Amniotic epithelial cell (primary cell): ENCODE data around the gene ZNF687.

Source experiments
- DNase-seq: peaks from one replicate; pipeline ENCODE4 v3.0.0-alpha.2; 2010; ENCODE audit warnings: low read depth

The ZNF687 gene

DNA sequence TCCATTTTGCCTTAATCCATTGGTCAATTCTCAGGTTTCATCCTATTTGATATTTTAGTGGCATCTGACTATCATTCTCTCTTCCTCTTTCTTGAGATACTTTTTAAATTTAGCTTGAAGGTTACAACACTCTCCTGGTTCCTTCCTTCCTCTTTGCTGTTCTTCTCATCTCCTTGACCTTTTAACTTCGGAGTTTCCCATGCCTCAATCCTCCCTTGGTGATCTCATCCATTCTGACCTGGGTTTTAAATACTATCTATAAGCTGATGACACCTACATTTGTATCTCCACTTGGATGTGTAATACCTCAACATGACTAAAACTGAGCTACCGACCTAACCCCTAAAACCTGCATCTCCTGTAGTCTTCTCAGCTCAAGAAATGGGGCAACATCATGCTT lies 4.8 kb upstream of the ZNF687 start:
- no peak for DNase-seq

DNA sequence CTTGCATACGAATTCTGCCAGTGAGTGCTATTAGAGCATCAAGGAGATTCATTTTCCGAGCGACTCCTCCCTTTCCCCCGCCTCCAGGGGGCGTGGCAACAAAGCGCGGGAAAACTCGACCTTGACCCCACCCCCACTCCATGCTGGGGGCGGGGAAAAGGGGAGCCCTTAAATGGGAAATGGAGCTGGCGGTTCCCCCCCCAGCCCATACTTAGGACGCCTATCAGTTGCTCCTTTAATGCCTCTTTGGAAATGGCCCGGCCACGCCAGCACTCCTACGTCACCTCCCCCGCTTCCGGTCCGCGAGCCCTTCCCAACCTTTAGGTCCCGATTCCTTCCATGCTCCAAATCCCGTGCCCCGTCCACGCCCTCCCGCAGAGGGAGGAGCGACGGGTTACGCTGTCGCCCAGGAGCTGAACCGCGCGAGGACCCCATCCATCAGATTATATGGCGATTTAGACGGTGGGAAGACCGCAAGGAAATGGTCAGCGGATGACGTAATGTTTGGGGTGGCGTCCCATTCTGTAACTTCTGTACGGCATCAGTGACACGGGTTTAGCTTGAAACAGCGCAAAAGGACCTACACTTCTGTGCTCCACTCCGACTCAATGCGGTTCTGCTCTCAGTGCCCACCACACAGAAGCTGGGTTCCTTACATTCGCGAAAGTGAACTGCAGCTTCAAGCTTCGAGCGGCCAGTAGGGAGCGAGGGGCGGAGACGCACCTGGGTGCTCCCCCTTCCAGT lies 702 bp upstream of the ZNF687 start:
- peak; percentile 96 for DNase-seq

DNA sequence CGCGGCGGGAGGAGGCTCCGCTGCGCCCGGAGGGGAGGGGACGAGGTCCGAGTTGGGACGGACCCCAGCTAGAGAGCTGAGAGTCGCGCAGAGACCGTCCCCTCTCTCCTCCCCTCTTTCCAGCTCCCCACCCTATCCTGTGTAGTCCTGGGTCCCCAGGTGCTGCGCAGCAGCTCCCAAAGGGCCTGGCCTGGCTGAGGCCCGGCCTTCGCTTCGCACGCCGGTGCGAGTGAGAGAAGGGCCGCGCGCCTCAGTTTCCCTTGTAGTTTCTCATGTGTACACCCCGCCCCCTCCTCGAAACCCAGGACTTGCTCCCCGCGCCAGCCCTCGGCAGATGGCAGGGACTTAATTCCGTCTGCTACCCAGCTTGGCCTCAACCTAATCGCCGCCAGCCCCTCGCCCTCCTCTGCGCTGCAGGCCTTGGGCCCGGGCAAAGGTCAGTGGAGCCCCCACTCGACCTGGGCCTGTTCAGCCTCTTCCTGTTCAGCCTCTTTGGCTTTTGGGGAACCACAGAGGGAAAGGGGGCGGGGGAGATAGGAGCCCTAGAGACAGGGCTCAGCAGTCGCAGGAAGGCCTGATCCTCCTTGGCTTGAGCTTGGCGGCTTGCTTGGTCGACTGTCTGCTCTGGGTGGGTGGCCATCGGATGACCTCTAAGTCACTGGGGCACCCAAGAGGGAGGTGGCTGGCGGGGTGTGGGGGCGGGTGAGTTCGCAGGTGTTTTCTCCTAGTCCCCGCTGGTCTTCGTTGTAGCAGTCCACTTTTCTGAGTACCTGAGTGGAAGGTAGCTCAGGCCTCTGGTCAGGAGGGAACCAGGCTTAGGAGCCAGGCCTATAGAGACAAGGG lies 1.0 kb downstream of the ZNF687 start:
- no peak for DNase-seq

DNA sequence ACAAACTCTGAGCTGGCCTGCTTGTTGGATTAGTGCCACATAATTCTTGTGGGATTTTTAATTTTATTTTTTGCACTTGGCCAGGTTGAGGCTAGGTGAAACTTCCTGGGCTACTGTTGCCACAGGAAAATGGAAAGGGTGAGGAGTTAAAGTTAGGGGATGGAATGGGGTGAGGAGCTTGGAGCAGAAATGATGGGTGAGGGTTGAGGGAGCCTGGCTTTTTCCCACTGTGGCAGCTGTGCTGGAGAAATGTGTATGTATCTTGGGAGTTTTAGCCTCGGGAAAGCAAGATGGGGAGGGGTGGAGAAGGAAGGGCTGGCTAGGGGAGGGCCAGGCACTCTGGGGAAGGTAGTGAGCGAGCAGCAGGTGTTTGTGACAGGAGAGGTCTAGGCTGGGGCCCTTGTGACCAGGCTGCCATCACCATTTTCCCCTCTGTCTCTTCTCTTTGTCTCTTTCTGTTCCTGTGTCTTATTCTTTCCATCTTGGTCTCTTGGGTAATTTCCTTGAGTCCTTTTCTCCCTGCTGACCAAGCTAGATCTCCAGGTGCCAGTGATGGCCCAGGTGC lies 2.0 kb downstream of the ZNF687 start:
- DNase-seq = no peak

DNA sequence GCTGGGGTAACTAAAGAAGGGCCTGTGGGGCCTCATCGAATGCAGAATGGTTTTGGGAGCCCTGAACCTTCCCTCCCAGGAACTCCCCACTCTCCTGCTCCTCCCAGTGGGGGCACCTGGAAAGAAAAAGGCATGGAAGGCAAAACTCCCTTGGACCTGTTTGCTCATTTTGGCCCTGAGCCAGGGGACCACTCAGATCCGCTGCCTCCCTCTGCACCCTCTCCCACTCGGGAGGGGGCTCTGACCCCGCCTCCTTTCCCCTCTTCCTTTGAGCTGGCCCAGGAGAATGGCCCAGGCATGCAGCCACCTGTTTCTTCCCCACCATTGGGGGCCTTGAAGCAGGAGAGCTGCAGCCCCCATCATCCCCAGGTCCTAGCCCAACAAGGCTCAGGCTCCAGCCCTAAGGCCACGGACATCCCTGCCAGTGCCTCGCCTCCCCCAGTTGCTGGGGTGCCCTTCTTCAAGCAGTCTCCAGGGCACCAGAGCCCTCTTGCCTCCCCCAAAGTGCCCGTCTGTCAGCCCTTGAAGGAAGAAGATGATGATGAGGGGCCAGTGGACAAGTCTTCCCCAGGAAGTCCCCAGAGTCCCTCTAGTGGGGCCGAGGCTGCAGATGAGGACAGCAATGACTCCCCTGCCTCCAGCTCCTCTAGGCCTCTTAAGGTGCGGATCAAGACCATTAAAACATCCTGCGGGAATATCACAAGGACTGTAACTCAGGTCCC lies 4.7 kb downstream of the ZNF687 start:
- DNase-seq = no peak

DNA sequence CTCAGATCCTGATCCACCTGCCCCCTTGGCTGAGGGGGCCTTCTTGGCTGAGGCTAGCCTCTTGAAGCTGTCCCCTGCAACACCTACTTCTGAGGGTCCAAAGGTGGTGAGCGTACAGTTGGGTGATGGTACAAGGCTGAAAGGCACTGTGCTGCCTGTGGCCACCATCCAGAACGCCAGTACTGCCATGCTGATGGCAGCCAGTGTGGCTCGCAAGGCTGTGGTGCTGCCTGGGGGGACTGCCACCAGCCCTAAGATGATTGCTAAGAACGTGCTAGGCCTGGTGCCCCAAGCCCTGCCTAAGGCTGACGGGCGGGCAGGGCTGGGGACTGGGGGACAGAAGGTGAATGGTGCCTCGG lies 5.2 kb downstream of the ZNF687 start:
- DNase-seq = no peak

DNA sequence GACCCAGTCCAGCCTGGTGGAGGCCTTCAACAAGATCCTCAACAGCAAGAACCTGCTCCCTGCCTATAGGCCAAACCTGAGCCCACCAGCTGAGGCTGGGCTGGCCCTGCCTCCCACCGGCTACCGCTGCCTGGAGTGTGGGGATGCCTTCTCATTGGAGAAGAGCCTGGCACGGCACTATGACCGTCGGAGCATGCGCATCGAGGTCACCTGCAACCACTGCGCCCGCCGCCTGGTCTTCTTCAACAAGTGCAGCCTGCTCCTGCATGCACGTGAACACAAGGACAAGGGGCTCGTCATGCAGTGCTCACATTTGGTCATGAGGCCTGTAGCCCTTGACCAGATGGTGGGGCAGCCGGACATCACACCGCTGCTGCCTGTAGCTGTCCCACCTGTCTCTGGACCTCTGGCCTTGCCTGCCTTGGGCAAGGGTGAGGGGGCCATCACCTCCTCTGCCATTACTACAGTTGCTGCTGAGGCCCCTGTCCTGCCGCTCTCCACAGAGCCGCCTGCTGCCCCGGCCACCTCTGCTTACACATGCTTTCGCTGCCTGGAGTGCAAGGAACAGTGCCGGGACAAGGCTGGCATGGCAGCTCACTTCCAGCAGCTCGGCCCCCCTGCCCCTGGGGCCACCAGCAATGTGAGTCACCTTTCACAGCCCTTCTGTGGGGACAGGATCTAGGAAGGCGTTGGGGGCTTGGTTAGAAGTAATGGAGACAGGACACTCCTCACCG lies 5.8 kb downstream of the ZNF687 start:
- DNase-seq = no peak

DNA sequence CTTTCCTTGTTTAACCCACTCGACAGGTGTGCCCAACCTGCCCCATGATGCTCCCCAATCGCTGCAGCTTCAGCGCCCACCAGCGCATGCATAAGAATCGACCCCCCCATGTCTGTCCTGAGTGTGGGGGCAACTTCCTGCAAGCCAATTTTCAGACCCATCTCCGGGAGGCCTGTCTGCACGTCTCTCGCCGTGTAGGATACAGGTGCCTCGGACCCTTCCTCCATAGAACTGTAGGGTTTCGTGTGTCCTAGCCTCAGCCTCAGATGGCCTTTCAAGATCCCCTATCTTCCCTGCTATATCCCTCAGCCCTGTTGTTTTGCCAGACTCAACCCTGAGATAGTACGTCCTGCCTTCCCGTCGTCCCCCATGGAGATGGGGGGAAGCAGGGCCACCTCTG lies 6.4 kb downstream of the ZNF687 start:
- no peak for DNase-seq

DNA sequence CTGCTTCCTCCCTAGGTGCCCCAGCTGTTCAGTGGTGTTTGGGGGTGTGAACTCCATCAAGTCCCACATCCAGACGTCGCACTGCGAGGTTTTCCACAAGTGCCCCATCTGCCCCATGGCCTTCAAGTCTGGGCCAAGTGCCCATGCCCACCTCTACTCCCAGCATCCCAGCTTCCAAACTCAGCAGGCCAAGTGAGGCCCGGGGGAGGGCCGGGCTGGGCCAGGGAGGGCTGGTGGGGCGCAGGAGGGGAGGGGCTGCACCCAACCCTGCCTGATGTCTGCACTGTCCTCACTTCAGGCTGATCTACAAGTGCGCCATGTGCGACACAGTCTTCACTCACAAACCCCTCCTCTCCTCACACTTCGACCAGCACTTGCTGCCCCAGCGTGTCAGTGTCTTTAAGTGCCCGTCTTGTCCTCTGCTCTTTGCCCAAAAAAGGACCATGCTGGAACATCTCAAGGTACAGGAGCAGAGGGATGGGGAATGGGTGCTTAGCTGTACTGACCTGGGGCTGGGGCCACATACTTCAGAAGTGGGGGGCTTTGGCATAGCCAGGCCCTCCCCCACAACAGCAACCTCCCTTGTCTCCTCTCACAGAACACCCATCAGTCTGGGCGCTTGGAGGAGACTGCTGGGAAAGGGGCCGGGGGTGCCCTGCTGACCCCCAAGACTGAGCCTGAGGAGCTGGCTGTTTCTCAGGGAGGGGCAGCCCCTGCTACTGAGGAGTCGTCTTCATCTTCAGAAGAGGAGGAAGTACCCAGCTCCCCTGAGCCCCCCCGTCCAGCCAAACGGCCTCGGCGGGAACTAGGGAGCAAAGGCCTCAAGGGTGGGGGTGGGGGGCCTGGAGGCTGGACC lies 7.2 kb downstream of the ZNF687 start:
- DNase-seq = no peak

DNA sequence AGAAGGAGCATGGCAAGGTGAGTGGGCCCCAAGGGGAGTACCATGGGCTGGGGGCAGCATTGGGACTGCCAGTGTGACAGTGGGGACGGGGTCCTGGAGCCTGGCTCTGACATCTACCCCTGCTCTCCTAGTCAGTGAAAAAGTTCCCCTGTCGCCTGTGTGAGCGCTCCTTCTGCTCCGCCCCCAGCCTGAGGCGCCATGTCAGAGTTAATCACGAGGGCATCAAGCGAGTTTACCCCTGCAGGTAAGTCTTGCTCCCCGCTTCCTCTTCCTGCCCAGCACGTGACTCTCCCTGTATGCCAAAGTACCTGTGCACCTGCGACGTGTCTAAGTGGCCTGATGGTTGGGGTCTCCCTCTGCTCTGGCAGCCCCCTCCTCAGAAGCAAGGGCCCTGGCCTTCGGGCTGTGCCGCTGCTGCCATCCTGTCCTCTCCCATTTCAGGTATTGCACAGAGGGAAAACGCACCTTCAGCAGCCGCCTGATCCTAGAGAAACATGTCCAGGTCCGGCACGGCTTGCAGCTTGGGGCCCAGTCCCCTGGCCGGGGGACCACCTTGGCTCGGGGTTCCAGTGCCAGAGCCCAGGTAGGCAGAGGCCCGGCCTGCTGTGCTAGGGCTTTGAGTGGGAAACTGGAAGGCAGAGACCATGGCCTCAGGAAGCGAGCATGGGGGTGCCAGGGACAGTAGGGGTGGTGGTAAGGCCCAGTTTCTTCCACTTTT lies 8.1 kb downstream of the ZNF687 start:
- no peak for DNase-seq

DNA sequence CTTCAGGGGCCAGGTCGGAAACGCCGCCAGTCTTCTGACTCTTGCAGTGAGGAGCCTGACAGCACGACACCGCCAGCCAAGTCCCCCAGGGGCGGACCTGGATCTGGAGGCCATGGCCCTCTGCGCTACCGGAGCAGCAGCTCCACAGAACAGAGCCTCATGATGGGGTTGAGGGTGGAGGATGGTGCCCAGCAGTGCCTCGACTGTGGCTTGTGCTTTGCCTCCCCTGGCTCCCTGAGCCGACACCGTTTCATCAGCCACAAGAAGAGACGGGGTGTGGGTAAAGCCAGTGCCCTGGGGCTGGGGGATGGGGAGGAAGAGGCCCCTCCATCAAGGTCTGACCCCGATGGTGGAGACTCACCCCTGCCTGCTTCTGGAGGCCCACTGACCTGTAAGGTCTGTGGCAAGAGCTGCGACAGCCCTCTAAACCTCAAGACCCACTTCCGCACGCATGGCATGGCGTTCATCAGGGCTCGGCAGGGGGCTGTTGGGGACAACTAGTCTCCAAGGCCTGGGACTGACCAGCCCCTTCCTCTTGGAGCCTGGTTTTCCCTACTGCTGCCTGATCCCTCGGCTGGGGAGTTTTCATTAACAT lies 8.7 kb downstream of the ZNF687 start:
- no peak for DNase-seq

DNA sequence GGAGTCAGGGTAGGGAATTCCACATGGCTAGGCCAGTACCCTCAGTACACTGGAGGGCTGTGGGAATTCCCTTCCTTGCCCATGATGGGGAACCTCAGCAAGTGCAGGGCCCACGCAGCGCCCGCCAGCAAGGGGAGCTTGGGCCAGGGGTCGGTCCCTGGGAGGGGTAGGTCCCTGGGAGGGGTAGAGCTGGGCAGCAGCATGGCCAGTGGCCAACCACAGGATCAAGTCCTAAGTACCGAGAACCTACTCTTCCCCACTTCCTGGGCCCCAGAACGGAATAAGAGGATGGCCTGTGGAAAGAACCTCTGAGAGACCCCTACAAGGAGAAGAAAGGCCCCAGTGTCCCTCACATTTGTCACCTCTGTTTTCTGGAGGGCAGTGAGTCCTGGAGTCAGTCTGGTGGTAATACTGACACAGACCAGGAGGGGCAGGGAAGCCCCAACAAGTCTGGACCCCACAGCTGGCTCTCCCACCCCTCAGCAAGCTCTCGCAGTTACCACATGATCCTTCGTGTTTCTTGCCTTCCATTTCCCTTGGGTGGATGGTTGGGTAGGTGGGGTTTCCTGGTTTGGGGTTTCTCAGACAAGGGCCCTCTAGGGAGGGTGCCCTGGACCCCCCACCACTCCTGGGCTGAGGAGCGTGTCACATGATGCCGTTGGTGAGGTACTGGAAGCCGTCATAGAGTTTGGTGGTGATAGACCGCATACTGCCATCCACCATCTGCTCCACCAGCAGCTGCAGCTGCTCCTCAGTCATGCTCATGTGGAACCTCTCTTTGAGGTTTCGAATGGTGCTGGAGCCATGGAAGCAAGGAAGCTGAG lies 10.3 kb downstream of the ZNF687 start:
- DNase-seq = no peak

DNA sequence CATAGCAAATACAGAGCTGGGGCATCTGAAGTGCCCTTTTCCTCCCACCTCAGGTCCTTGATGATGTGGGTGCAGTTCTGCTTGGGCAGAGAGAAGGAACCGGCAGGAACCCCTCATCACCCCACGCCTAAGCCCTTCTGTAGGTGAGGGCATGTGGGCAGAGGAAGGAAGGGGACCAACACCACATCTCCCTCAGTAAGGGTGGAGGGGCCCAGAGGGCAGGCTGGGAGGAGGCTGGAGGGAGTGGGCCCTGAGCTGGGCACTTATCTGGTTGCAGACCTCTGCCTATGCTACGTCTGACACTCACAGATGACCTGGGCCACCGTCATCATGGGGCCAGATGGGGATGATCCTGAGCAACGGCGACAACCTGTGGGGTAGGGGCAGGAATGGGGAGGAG lies 11.0 kb downstream of the ZNF687 start:
- DNase-seq = no peak

DNA sequence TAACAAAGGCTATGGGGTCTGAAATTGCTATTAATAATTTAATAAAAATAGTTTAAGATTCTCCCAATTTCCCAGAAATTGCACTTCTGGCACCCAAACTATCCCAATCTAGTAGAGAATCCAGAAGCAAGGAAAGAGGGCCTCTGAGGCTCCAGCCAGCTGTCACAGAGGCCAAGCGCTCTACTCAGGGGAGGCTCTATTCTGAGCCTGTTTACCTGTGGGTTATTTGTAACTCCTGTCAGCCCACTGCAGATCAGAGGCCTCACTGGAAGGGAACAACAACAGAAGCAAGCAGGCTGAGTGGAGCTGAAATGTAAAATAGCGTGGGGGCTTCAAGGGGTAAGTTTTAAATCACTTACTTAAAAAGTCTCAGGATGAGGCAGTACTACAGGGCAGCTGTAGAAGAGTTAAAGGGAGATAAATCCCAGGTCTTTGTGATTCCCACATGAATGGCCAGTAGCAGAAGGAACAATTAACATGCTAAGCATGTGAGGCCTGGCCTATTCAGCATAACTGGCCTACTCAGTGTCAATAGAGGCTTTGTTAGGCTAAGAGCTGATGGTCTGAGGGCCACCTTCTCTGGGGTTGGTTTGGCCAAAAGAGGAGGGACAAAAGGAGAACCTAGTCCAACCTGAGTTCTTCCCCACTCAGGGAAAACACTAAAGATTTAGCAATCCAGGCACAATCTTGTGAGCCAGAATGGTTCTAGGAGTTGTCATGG lies 12.8 kb downstream of the ZNF687 start:
- no peak for DNase-seq

DNA sequence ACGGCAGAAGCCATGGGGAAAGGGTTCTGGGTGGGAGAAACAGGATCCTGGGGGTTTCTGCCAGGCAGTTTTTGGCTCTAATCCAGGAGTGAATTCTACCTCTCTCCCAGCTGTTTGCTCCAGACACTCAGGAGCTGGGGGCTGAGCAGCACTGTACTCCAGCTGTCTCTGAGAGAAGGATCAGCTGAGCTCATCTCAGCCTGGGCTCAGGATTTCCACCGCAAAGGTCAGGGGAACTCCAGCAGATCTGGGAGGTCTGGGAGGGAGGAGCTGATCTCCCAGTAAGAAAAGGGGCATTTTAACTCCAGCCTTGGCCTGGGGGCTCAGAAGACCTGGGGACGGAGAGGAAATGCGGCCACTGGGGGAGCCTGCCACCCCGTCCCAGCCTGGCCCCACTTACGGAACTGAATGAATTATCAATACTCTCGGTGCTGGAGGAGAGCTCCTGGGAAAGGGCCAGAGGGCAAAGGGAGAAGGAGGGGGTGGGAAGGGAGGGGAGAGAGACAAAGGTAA lies 27.8 kb downstream of the ZNF687 start:
- peak; percentile 80 for DNase-seq

DNA sequence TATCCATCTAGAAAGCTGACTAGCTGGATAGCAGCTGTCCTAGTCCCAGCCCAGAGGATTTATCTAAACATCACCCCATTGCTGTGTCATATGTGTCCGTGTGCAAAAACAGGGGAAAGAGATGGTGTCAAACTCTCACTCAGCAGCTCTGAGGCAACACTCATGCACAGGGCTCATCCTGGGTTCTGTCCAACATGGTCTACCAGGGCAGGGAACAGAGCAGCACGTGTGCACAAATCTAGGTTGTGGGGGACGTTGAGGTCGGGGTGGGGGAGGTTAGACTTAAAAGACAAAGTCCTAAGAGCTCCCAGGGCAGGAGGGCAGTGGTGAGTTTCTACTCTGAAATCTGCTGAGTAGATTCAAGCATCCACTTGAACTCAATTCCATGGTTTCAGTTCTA lies 28.9 kb downstream of the ZNF687 start:
- DNase-seq = peak; percentile 43

DNA sequence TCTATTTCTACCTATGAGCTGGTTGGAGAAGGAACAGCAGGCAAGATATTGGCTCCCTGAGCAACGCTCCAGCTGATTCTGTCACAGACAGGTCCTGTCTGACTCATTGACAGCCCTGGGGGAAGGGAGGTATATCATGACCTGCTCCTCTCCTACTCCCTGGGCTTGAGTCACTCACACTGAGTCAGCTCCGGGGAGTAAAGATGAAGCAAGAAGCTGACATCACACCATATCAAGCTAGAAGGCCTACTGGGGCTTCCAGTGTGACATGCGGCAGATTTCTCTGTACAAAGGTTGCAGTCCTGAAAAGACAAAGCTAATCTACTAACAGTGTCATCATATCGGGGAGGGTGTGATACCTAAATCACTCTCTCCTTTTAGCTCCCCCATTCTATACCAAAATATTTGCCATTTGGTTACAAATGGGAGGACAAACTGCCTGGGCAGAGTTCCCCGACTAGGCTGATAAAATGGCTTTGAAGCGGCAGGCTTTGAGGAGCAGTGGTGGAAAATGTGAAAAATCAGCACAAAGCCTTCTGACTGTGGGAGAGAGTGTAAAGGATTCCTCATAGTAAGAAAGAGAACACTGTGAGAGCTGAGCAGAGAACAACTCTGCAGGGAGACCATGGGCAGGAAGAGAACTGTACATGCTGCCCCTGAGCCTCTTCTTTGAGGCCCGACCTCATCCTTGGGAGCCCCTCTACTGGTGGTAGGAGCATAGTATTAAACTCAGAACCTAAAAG lies 29.7 kb downstream of the ZNF687 start:
- DNase-seq = peak; percentile 100
